Heart left ventricle (tissue), 16 donors: ENCODE measurements around the gene SLX9. TPM values are rescaled to one million over a fixed set of nuclear protein-coding genes. Genes with fewer than 3 reads are reported as not detected.

ENCODE experiments used
- ATAC-seq, 4 donors: fragments of 200-7000 bp; cut with Tn5 transposase; one replicate each; pipeline ENCODE4 v1.9.1; 2020 to 2022; ENCODE audit warnings: moderate library complexity in 4 of 4, mild to moderate bottlenecking in 3 of 4, moderate number of reproducible peaks in 1 of 4
- DNase-seq, 5 donors: peaks; one replicate each; pipeline ENCODE4 v3.0.0-alpha.2; 2020
- H3K27ac ChIP-seq, 12 donors: fragments of 200-600 bp; sonication (generic) in 4 of 12; one replicate each; pipeline versions ENCODE4 v1.5.0 to v1.8.0; 2016 to 2022; ENCODE audit warnings: mild to moderate bottlenecking in 2 of 12
- H3K27me3 ChIP-seq, 9 donors: fragments of 200-600 bp; sonication (generic) in 2 of 9; one replicate each; pipeline versions ENCODE4 v1.5.1 to v1.8.0; 2016 to 2022; ENCODE audit warnings: mild to moderate bottlenecking in 3 of 9
- H3K36me3 ChIP-seq, 9 donors: fragments of 200-600 bp; sonication (generic) in 2 of 9; one replicate each; pipeline versions ENCODE4 v1.5.0 to v1.8.0; 2018 to 2022; ENCODE audit warnings: mild to moderate bottlenecking in 2 of 9
- H3K4me1 ChIP-seq, 12 donors: fragments of 200-600 bp; sonication (generic) in 4 of 12; one replicate each; pipeline versions ENCODE4 v1.5.0 to v1.8.0; 2016 to 2022; ENCODE audit warnings: mild to moderate bottlenecking in 3 of 12
- H3K4me3 ChIP-seq, 12 donors: fragments of 200-600 bp; sonication (generic) in 4 of 12; one replicate each; pipeline versions ENCODE4 v1.5.0 to v1.8.0; 2017 to 2022; ENCODE audit warnings: mild to moderate bottlenecking in 9 of 12, moderate library complexity in 4 of 12
- H3K9me3 ChIP-seq, 12 donors: fragments of 200-600 bp; sonication (generic) in 4 of 12; one replicate each; pipeline versions ENCODE4 v1.5.0 to v1.8.0; 2016 to 2022; ENCODE audit warnings: mild to moderate bottlenecking in 1 of 12
- CTCF ChIP-seq, 12 donors: fragments of 200-600 bp; sonication (generic) in 4 of 12; IDR thresholded peaks; one replicate each; pipeline versions ENCODE4 v1.5.0 to v1.8.0; 2018 to 2022; ENCODE audit warnings: antibody characterized with exemption in 12 of 12, mild to moderate bottlenecking in 5 of 12
- POLR2A ChIP-seq, 2 donors: fragments of 450-650 bp; IDR thresholded peaks; one replicate each; pipeline ENCODE4 v1.6.1; 2017; ENCODE audit warnings: antibody characterized with exemption in 2 of 2, mild to moderate bottlenecking in 2 of 2, moderate library complexity in 2 of 2
- WGBS, 4 donors: extraction: QIAGEN DNeasy Blood & Tissue Kit in 2 of 4; methylation state at CpG; one replicate each; pipeline versions ENCODE4 v1.1.5 to v1.1.7; 2013 to 2018; 5-methylcytosine and 5-hydroxymethylcytosine counted together
- intact Hi-C, 10 donors: fragments of 100-400 bp; cut with DNase I; formaldehyde crosslinking; loops; one replicate each; pipeline versions ENCODE4 v1.11.1 to v1.14.2; 2022
- polyA plus RNA-seq, 2 donors: library from polyadenylated mRNA; stranded (reverse); fragments of 200-250 nt; gene quantifications; one replicate each; pipeline ENCODE4 v1.2.3, GENCODE V29; 2013
- total RNA-seq, 9 donors: library from RNA; depleted of rRNA in 2 of 9; stranded (reverse); fragments of >200 nt in 2 of 9; fragmentation: NEBNext Ultra II Directional in 3 of 9; extraction: Animal tissue kit (Norgen Biotek cat#: 25700) in 3 of 9; gene quantifications; one replicate each; pipeline versions ENCODE4 v1.1.0 to v1.2.4, GENCODE V29; 2016 to 2023
- donor health status: ischemic (EF 13 %, LVEDD 7.1; RV severe dilation, severe dysfunction).
- donor health status: healthy with polysubstance abuse.
- donor health status: DM: no; HTN: yes; CAD: no.
- donor health status: DM: no; HTN: no; CAD: no.
- donor health status: ischemic (EF 25% LVEDD 6.9; RV normal size, moderate dysfunction).
- donor health status: ischemic (EF 25% LVEDD 5.7; RV mildly dilated, moderate dysfunction).
- donor health status: healthy.
- donor health status: DM: yes; HTN: yes; CAD: no.
- donor health status: ischemic (EF 35%, LVEDD 5.7; RV mildly dilated, moderate dysfunction).
- donor health status: nonischemic (EF 11% LVEDD 7.7; RV severe dilation, severe dysfunction).
- donor health status: DM: yes; HTN: yes; CAD: no.
- donor health status: PGD.
- donor health status: ischemic (EF 29% LVEDD 5.4; RV normal size, mild dysfunction).
- donor health status: nonischemic (EF 23%, LVEDD 6.1; RV moderate dilation, normal function).

The SLX9 gene
- total and polyA plus RNA-seq, 11 donors: 38.5 to 77.8 (median 49.1) TPM

- TF ChIP-seq CTCF (IDR thresholded peaks at IDR 0.05): no peak
- TF ChIP-seq POLR2A (IDR thresholded peaks at IDR 0.05): no peak
- Histone ChIP-seq H3K36me3 (peaks cover 0 to 88% (median 0%) of the 10 kb centered on the region in 9 donors), H3K9me3 (no peaks in the 10 kb centered on the region), H3K4me1 (peaks cover 0 to 40% (median 0%) of the 10 kb centered on the region in 12 donors), H3K4me3 (no peak overlapping the region), H3K27ac (no peak overlapping the region), H3K27me3 (peaks cover 0 to 7% (median 0%) of the 10 kb centered on the region in 9 donors)
- intact Hi-C loops: no loop called here
- ATAC-seq: no peak
- WGBS, 4 donors: 79 to 89% (median 84%) methylated on average over 18 to 27 of the region's 27 CpGs
- DNase-seq: peak in 3 of 5 donors; percentile 19 to 51 (median 22)
Measured at GRCh38 chr21:44901391-44902074, 38.3 kb upstream of the SLX9 start.

- 89 to 93% (median 92%) methylated on average over 30 of the region's 30 CpGs for WGBS, 4 donors
- Histone ChIP-seq H3K4me1 (peaks cover 0 to 49% (median 0%) of the 10 kb centered on the region in 12 donors), H3K4me3 (no peak overlapping the region), H3K27ac (peak overlapping the region in 1 of 12 donors; percentile 46), H3K9me3 (no peaks in the 10 kb centered on the region), H3K27me3 (peaks cover 0 to 7% (median 0%) of the 10 kb centered on the region in 9 donors), H3K36me3 (peaks cover 0 to 89% (median 0%) of the 10 kb centered on the region in 9 donors)
- DNase-seq: peak in 2 of 5 donors; percentile 9 to 16
- intact Hi-C loops: no loop called here
- ATAC-seq: no peak
- TF ChIP-seq POLR2A (IDR thresholded peaks at IDR 0.05) (no peak), CTCF (IDR thresholded peaks at IDR 0.05) (no peak)
Measured at GRCh38 chr21:44902268-44903049, 37.4 kb upstream of the SLX9 start.

- H3K36me3 ChIP-seq: peaks cover 0 to 83% (median 0%) of the 10 kb centered on the region in 9 donors
- 76 to 83% (median 79%) methylated on average over 9 to 18 of the region's 18 CpGs for WGBS, 4 donors
- intact Hi-C loops: no loop called here
Measured at GRCh38 chr21:44903050-44903685, 36.7 kb upstream of the SLX9 start.

More at GRCh38 chr21:44903050-44903685, 36.7 kb upstream of the SLX9 start:
- ATAC-seq (no peak), DNase-seq (peak in 3 of 5 donors; percentile 24 to 52 (median 26))
- Histone ChIP-seq H3K4me3 (no peak overlapping the region), H3K27ac (peak overlapping the region in 1 of 12 donors; percentile 46), H3K27me3 (peaks cover 0 to 7% (median 0%) of the 10 kb centered on the region in 9 donors), H3K9me3 (no peaks in the 10 kb centered on the region), H3K4me1 (peaks cover 0 to 49% (median 0%) of the 10 kb centered on the region in 12 donors)
- TF ChIP-seq CTCF (IDR thresholded peaks at IDR 0.05) (no peak), POLR2A (IDR thresholded peaks at IDR 0.05) (no peak)
